Measurements from ENCODE around the gene BMF.

DNA sequence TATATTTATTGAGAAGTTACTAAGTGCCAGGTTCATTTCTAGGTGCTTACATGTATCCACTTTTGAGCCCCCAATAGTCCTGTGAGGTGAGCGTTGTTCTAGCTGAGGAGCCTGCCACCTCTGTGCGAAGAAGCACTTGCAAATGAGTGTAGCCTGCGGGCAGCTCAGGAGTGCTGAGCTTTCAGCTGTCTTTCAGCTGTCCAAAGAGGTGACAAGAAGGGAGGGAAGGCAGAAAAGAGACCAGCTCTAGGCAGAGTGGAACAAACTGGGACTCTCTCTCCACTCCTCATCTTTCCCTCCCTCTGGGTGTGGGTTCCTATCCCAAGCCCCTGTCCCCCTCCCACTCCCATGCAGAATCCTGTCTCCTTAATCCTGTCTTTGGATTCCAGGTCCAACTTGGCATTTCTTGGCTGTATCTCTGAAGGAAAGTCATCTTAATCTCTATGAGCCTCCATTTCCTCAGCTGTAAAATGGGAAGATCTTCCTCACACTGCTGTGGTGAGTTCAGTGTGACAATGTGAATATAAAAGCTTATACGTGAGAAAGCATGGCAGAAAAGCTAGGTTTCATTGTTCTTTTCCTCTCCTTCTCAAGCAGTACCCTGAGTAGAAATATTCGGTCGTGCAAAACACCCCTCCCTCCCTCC is 63.0 kb downstream of the BMF start:
- TF ChIP-seq EZH2 (IDR thresholded peaks at IDR 0.05; ENCODE audit: insufficient read depth, poor library complexity, severe bottlenecking) (no peak), EZH2phosphoT487 (IDR thresholded peaks at IDR 0.05; ENCODE audit: insufficient read depth, low read depth) (no peak)
